GM12874 (cell line): ENCODE results near the gene RGS19.

Experiments used
- CTCF ChIP-seq: IDR thresholded peaks from 2 replicates; pipeline ENCODE4 v1.5.1; 2011; ENCODE audit warnings: low read depth, mild to moderate bottlenecking, control low read depth, low read length, moderate library complexity; ENCODE audit not compliant: insufficient read depth

The RGS19 gene

GRCh38 chr20:64115171-64115911 is 36.0 kb upstream of the RGS19 start:
- no peak for TF ChIP-seq CTCF

DNA sequence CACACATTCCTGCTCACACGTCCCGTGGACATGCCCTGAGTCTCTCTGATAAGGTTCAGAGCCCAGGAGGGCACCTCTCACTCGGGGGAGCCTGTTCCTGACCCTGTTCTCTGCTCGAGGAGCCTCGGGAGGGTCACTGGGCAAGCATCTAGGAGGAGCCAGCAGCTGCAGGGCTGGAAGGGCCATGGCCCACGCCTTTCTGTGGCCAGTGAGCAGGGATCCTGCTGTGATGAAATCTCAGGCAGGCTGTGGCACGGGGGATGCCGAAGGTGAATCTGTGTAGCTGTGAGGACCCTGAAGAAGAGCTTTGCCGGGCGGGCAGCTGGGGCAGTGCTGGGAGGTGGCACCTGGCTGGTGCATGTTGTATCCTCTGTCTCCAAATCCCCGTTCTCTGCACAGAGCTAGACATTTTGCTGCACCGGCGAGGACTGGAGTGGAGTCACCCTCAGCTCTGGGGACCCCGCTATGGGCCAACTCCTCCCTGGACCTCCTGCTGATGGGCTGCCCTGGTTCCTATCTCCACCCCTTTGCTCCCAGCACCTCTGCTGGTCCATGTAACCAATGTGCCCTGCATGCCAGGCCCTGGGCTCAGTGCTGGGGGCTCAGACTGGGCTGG is 35.1 kb upstream of the RGS19 start:
- TF ChIP-seq CTCF: no peak

DNA sequence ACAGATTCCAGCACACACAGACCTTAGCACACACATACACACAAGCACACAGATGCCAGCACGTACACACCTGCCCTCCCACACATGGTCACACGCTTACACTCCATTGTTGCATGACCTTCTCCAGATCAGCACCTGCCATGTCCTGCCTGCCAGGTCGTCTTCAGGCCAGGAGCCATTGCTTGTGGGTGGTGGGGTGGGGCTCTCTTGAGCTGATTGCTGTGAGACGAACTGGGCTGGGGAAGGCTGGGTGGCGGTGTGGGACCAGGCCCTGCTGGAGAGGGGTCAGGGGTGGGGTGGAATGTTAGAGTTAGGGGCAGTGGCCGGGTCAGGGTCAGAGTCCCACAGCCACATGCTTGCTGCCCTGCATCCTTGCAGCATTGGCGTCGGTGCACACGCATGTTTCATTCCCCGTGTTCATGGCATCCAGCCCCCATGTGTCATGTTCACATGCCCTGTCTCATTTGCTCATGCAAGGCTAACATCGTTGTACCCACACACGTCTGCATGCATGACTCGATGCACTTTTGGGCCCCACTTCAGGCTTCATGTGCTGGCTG is 34.6 kb upstream of the RGS19 start:
- no peak for TF ChIP-seq CTCF

GRCh38 chr20:64113444-64113775 is 34.1 kb upstream of the RGS19 start:
- TF ChIP-seq CTCF: no peak

GRCh38 chr20:64112691-64113443 is 33.5 kb upstream of the RGS19 start:
- no peak for TF ChIP-seq CTCF

DNA sequence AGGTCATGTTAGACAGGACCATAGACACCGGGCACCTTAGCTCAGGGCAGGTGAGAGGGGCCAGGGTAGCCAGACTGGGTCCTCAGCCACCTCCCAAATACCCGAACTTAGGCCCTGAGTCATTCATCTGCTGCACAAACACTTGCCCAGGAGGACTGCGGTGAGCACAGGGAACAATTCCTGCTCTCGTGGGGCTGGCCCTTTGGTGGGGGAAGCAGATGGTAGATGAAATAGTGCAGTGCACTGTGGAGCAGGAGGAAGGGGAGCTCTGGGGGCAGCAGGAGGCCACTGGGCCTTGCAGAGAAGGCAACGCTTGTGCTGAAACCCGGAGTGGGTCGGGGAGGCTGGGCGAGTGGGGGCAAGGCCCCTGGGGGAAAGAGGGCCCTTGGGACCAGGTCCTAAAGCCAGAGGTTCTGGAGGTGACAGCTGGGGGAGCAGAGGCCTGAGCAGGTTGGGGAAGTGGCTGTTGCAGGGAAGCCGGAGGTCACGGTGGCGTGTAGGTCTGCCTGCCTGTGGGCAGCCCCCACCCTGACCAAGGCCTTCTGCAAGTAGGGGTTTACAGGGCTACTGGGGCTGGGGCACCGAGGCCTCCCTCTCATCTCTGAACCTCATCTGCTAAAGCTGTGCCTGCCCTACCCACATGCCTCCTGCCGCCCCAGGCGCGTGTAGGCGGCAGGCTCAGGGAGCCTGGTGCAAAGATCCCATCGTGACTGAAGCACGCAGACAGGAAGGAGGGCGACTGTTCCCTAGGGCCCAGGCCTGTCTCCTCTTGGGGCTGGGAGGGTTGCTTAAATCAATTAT is 32.7 kb upstream of the RGS19 start:
- TF ChIP-seq CTCF: no peak
